Prostate gland (tissue), 2 donors: ENCODE measurements around the gene RPP14. TPM values are rescaled to one million over a fixed set of nuclear protein-coding genes. Genes with fewer than 3 reads are reported as not detected.
"Not testable (repeated sequence)": the region's sequence is repeated elsewhere in the genome, so short reads cannot be mapped to it uniquely, and the experiment has no call there.

Source experiments
- DNase-seq: peaks from one replicate; pipeline ENCODE4 v3.0.0-alpha.2; 2019; ENCODE audit warnings: low spot score
- H3K27ac ChIP-seq, 2 donors: fragments of 200-600 bp; sonication (generic); 2 replicates each; pipeline ENCODE4 v1.5.1; 2017 to 2019
- H3K27me3 ChIP-seq: fragments of 200-600 bp; sonication (generic); replicated peaks from 2 replicates; pipeline ENCODE4 v1.5.1; 2019; ENCODE audit not compliant: insufficient read depth
- H3K36me3 ChIP-seq, 2 donors: fragments of 200-600 bp; sonication (generic); 1 replicate in 1 of 2; 2 replicates in 1 of 2; pipeline versions ENCODE4 v1.5.1 to v1.8.1; 2017 to 2019
- H3K4me1 ChIP-seq: fragments of 200-600 bp; sonication (generic); replicated peaks from 2 replicates; pipeline ENCODE4 v1.5.1; 2019
- H3K4me3 ChIP-seq, 2 donors: fragments of 200-600 bp; sonication (generic); 2 replicates each; pipeline ENCODE4 v1.5.1; 2017 to 2019
- H3K9me3 ChIP-seq: fragments of 200-600 bp; sonication (generic); 2 replicates; pipeline ENCODE4 v1.5.1; 2017
- CTCF ChIP-seq, 4 experiments: fragments of 200-600 bp in 2 of 4; fragments of 450-650 bp in 2 of 4; sonication (generic) in 2 of 4; IDR thresholded peaks; 1 replicate in 3 of 4; 2 replicates in 1 of 4; pipeline ENCODE4 v1.5.1; 2016 to 2019; ENCODE audit warnings: antibody characterized with exemption in 4 of 4, mild to moderate bottlenecking in 2 of 4, moderate library complexity in 2 of 4
- POLR2A ChIP-seq: fragments of 450-650 bp; IDR thresholded peaks from one replicate; pipeline ENCODE4 v1.6.1; 2016; ENCODE audit warnings: antibody characterized with exemption, mild to moderate bottlenecking
- POLR2AphosphoS5 ChIP-seq: sonication (generic); formaldehyde crosslinking; IDR thresholded peaks from one replicate; pipeline ENCODE4 v1.6.1; 2017; ENCODE audit warnings: antibody characterized with exemption
- WGBS: methylation state at CpG from one replicate; pipeline ENCODE4 v1.1.5; 2018; 5-methylcytosine and 5-hydroxymethylcytosine counted together
- intact Hi-C: fragments of 100-400 bp; cut with DNase I; formaldehyde crosslinking; loops from one replicate; pipeline ENCODE4 v1.14.2; 2022
- total RNA-seq, 2 donors: library from RNA; depleted of rRNA; stranded (reverse); fragments of >200 nt; gene quantifications; one replicate each; pipeline ENCODE4 v1.1.0, GENCODE V29; 2016

Gene RPP14
- total RNA-seq, 2 donors from 2014 or later, result 7.1 to 12.5 TPM

GRCh38 chr3:58334013-58334321, 27.9 kb downstream of the RPP14 start:
- Histone ChIP-seq H3K36me3 (no peaks in the 10 kb centered on the region), H3K4me1 (no peaks in the 10 kb centered on the region), H3K27me3 (no peaks in the 10 kb centered on the region), H3K4me3 (peak overlapping the region; percentile 73 to 80), H3K9me3 (no peaks in the 10 kb centered on the region), H3K27ac (peak overlapping the region in 1 of 2 donors; percentile 9)
- TF ChIP-seq POLR2AphosphoS5, result no peak
- no peak for TF ChIP-seq CTCF (IDR thresholded peaks at IDR 0.05)
- TF ChIP-seq POLR2A, result no peak
- no peak for DNase-seq
- WGBS, result 22% methylated on average over 4 of the region's 4 CpGs
- intact Hi-C loops, result loop anchor here (5.0 kb wide), 1 partner anchor 158 kb away; the partner anchor contains the start of gene KCTD6

GRCh38 chr3:58334506-58334884, 28.4 kb downstream of the RPP14 start:
- H3K27ac ChIP-seq, result no peak overlapping the region
- 81% methylated on average over 1 of the region's 1 CpG for WGBS
- no peaks in the 10 kb centered on the region for H3K36me3 ChIP-seq
- intact Hi-C loops, result loop anchor here (5.0 kb wide), 1 partner anchor 158 kb away; the partner anchor contains the start of gene KCTD6
- no peak for DNase-seq
- H3K4me3 ChIP-seq, result peak overlapping the region in 1 of 2 donors; percentile 73
- no peaks in the 10 kb centered on the region for H3K27me3 ChIP-seq
- no peak for TF ChIP-seq POLR2A
- TF ChIP-seq CTCF (IDR thresholded peaks at IDR 0.05), result no peak
- no peak for TF ChIP-seq POLR2AphosphoS5
- no peaks in the 10 kb centered on the region for H3K4me1 ChIP-seq
- no peaks in the 10 kb centered on the region for H3K9me3 ChIP-seq

- Histone ChIP-seq H3K36me3 (no peaks in the 10 kb centered on the region), H3K27ac (no peak overlapping the region), H3K4me1 (no peaks in the 10 kb centered on the region), H3K4me3 (no peak overlapping the region), H3K9me3 (no peaks in the 10 kb centered on the region), H3K27me3 (no peaks in the 10 kb centered on the region)
- 41% methylated on average over 1 of the region's 1 CpG for WGBS
- DNase-seq, result no peak
- no peak for TF ChIP-seq POLR2A
- TF ChIP-seq CTCF (IDR thresholded peaks at IDR 0.05), result no peak
- no peak for TF ChIP-seq POLR2AphosphoS5
- intact Hi-C loops, result no loop called here
Observed at GRCh38 chr3:58335652-58335947, 29.6 kb downstream of the RPP14 start.

GRCh38 chr3:58336135-58336882, 30.3 kb downstream of the RPP14 start:
- intact Hi-C loops, result no loop called here
- H3K4me1 ChIP-seq, result no peaks in the 10 kb centered on the region
- DNase-seq, result no peak
- H3K9me3 ChIP-seq, result no peaks in the 10 kb centered on the region
- H3K36me3 ChIP-seq, result no peaks in the 10 kb centered on the region
- H3K27ac ChIP-seq, result no peak overlapping the region
- 100% methylated on average over 3 of the region's 3 CpGs for WGBS
- no peak overlapping the region for H3K4me3 ChIP-seq
- H3K27me3 ChIP-seq, result no peaks in the 10 kb centered on the region
- TF ChIP-seq POLR2A, result no peak
- TF ChIP-seq POLR2AphosphoS5, result no peak
- no peak for TF ChIP-seq CTCF (IDR thresholded peaks at IDR 0.05)

GRCh38 chr3:58337190-58337589, 31.1 kb downstream of the RPP14 start:
- TF ChIP-seq POLR2A (no peak), CTCF (IDR thresholded peaks at IDR 0.05) (no peak), POLR2AphosphoS5 (no peak)
- Histone ChIP-seq H3K9me3 (no peaks in the 10 kb centered on the region), H3K27me3 (no peaks in the 10 kb centered on the region), H3K36me3 (no peaks in the 10 kb centered on the region), H3K4me1 (no peaks in the 10 kb centered on the region), H3K4me3 (no peak overlapping the region), H3K27ac (no peak overlapping the region)
- DNase-seq, result no peak
- 93% methylated on average over 1 of the region's 1 CpG for WGBS
- intact Hi-C loops, result no loop called here

- H3K27ac ChIP-seq, DNase-seq: not testable (repeated sequence)
- WGBS, result 93% methylated on average over 12 of the region's 12 CpGs
Observed at GRCh38 chr3:58339146-58339545, 33.1 kb downstream of the RPP14 start.

More at GRCh38 chr3:58339146-58339545, 33.1 kb downstream of the RPP14 start:
- intact Hi-C loops, H3K4me3 ChIP-seq, H3K9me3 ChIP-seq, H3K27me3 ChIP-seq, H3K4me1 ChIP-seq, H3K36me3 ChIP-seq: not testable (repeated sequence)
